ENCODE results near the gene PIWIL4.
A peak's percentile ranks its signal among the peaks of the same experiment; 100 is the strongest.

The PIWIL4 gene

GRCh38 chr11:94567181-94567670, at the start of gene PIWIL4:
TSS of gene PIWIL4 (plus strand) at chr11:94567368. CDS start at chr11:94567519, 151 bp downstream.
- DNase-seq: no peak

GRCh38 chr11:94518300-94518699, 48.9 kb upstream of the PIWIL4 start:
- no peak for DNase-seq

GRCh38 chr11:94519478-94520084, 47.6 kb upstream of the PIWIL4 start:
- peak; percentile 52 for DNase-seq

- DNase-seq: no peak
Observed at GRCh38 chr11:94521684-94522083, 45.5 kb upstream of the PIWIL4 start.

- DNase-seq: no peak
Observed at GRCh38 chr11:94524341-94524740, 42.8 kb upstream of the PIWIL4 start.

DNA sequence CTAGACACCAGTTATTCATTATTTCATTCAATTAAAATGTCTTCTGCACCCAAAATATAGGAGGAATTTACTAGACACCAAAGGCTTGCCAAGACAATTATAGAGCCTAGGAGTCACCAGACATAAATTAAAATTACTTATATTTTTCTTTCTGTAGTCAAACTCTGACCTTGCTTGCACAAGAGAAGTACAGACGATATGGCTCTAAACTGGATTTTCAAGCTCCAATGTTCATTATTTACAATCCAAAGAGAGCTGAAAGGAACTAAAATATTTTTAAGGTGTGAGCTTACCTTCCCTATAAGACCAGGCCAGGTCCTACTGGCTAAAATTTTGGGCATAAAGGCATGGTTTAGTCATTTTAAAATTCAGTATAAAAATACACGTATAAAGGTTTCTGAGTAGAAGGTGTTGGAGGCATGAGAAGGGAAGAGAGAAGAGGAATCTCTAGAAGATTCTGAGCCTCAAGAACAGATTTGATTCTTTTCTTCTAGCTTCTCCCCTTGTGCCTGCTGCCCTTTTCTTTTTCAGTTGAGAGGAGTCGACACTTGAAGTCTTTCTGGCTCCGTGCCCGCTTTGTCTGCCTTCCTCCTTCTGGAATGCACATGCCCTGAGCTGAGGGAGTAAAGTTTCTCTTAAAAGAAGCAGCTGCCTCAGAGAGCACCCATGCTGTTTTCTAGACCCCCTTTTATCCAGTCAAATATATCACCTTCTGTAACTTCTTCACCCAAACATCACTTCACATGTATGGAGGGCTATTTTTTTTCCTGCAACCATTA, 41.4 kb upstream of the PIWIL4 start:
- no peak for DNase-seq

DNA sequence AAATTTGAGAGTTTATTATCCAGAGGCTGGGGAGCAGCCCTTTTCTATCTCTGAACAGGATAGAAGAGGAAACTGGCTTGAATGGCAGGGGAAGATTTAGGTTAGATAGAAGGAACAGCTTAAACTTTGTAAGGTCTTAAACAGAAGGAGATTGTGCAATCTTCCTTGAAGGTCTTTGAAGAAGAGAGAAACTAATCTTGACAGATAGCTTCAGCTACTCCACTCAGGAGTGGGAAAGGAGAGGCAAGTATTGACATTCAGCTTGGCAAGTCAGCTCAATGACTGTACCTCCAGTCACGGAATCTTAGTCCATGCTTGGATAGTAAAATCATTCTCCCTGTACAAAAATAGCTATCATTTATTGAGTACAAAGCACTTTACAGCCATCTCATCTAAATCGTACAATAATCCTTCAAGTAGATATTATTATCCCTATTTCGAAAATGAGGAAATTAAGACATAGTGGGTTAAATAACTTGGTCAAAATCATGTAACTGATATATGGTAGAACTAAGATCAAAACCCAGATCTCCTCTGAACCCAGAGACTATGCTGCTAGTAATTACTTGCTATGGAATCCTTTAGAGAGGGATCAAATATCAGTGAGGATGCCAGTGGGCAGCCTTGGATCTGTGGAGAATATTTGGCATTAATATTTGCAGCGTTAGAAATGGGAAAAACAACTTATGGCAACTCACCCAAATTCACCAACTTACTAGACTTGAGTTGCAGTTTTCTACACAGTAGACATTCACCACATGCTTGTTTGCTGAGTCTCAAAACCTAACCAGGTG, 40.3 kb upstream of the PIWIL4 start:
- no peak for DNase-seq

DNA sequence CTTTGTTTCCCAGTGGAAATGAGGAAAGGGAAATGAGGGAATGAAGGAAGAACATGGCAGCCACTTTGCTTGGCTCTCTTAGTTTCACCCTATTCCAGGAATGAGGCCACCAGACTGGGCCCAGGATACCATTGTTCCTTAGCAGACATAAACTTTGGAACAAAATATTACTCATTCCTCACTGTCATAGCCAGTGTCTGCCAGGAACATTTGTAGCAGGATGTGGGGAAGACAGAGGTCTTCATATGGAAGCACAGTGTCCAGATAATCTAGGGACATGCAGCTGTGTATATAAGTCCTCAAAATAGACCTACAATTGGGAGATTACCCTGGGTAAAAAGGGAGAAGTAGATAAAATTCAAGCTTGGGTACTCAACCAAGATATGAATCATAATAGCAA, 38.6 kb upstream of the PIWIL4 start:
- no peak for DNase-seq

- no peak for DNase-seq
Observed at GRCh38 chr11:94532211-94532610, 35.0 kb upstream of the PIWIL4 start.

- DNase-seq: no peak
Observed at GRCh38 chr11:94533206-94533605, 34.0 kb upstream of the PIWIL4 start.

- no peak for DNase-seq
Observed at GRCh38 chr11:94533696-94534630, 33.2 kb upstream of the PIWIL4 start.

GRCh38 chr11:94536386-94536785, 30.8 kb upstream of the PIWIL4 start:
- no peak for DNase-seq

- DNase-seq: no peak
Observed at GRCh38 chr11:94537031-94537600, 30.1 kb upstream of the PIWIL4 start.

DNA sequence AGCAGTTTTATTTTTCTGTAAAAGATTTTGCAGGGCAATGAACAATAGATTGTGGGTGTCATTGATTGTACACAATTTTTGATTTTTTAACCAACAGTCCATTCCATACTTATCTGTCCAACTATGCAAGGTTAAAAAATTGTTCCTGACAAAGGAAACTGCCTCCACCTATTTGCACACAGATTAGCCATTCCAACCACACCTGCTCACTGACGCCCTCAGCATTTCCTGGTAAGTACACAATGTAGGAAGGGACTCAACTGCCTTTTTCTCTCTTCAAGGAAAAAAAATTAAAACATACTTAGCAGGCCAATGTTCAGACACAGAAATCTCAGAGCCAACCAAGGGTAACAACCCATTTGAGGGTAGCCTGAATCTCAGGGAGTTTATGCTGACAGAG, 27.7 kb upstream of the PIWIL4 start:
- DNase-seq: no peak

DNA sequence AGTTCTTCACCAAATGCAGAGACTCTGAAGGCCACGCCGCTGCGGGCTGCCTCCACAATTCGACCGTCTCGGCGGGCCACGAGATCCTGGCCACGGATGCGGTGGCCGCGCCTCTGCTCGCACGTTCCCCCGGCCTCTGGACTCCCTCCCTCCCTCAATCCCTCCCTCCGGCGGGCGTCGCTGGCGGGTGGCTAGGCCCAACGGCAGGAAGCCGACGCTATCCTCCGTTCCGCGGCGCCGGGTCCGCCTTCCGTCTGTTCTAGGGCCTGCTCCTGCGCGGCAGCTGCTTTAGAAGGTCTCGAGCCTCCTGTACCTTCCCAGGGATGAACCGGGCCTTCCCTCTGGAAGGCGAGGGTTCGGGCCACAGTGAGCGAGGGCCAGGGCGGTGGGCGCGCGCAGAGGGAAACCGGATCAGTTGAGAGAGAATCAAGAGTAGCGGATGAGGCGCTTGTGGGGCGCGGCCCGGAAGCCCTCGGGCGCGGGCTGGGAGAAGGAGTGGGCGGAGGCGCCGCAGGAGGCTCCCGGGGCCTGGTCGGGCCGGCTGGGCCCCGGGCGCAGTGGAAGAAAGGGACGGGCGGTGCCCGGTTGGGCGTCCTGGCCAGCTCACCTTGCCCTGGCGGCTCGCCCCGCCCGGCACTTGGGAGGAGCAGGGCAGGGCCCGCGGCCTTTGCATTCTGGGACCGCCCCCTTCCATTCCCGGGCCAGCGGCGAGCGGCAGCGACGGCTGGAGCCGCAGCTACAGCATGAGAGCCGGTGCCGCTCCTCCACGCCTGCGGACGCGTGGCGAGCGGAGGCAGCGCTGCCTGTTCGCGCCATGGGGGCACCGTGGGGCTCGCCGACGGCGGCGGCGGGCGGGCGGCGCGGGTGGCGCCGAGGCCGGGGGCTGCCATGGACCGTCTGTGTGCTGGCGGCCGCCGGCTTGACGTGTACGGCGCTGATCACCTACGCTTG, 23.2 kb upstream of the PIWIL4 start, which contains the start of gene FUT4:
FUT4 (plus strand) TSS at position 227 of the 951 bp plus-strand sequence; CDS start at position 440, 213 bp downstream.
- DNase-seq: peak; percentile 67

DNA sequence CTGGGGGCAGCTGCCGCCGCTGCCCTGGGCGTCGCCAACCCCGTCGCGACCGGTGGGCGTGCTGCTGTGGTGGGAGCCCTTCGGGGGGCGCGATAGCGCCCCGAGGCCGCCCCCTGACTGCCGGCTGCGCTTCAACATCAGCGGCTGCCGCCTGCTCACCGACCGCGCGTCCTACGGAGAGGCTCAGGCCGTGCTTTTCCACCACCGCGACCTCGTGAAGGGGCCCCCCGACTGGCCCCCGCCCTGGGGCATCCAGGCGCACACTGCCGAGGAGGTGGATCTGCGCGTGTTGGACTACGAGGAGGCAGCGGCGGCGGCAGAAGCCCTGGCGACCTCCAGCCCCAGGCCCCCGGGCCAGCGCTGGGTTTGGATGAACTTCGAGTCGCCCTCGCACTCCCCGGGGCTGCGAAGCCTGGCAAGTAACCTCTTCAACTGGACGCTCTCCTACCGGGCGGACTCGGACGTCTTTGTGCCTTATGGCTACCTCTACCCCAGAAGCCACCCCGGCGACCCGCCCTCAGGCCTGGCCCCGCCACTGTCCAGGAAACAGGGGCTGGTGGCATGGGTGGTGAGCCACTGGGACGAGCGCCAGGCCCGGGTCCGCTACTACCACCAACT, 22.4 kb upstream of the PIWIL4 start:
- DNase-seq: no peak

DNA sequence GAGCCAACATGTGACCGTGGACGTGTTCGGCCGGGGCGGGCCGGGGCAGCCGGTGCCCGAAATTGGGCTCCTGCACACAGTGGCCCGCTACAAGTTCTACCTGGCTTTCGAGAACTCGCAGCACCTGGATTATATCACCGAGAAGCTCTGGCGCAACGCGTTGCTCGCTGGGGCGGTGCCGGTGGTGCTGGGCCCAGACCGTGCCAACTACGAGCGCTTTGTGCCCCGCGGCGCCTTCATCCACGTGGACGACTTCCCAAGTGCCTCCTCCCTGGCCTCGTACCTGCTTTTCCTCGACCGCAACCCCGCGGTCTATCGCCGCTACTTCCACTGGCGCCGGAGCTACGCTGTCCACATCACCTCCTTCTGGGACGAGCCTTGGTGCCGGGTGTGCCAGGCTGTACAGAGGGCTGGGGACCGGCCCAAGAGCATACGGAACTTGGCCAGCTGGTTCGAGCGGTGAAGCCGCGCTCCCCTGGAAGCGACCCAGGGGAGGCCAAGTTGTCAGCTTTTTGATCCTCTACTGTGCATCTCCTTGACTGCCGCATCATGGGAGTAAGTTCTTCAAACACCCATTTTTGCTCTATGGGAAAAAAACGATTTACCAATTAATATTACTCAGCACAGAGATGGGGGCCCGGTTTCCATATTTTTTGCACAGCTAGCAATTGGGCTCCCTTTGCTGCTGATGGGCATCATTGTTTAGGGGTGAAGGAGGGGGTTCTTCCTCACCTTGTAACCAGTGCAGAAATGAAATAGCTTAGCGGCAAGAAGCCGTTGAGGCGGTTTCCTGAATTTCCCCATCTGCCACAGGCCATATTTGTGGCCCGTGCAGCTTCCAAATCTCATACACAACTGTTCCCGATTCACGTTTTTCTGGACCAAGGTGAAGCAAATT, 21.7 kb upstream of the PIWIL4 start:
- DNase-seq: no peak

DNA sequence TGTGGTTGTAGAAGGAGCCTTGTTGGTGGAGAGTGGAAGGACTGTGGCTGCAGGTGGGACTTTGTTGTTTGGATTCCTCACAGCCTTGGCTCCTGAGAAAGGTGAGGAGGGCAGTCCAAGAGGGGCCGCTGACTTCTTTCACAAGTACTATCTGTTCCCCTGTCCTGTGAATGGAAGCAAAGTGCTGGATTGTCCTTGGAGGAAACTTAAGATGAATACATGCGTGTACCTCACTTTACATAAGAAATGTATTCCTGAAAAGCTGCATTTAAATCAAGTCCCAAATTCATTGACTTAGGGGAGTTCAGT, 21.1 kb upstream of the PIWIL4 start:
- DNase-seq: no peak

- no peak for DNase-seq
Observed at GRCh38 chr11:94546886-94547285, 20.3 kb upstream of the PIWIL4 start.

Data from CD4-positive, alpha-beta T cell treated with Interleukin-10 for 1 hour (primary cell).